ENCODE results near the gene TMEM207.

Gene TMEM207

DNA sequence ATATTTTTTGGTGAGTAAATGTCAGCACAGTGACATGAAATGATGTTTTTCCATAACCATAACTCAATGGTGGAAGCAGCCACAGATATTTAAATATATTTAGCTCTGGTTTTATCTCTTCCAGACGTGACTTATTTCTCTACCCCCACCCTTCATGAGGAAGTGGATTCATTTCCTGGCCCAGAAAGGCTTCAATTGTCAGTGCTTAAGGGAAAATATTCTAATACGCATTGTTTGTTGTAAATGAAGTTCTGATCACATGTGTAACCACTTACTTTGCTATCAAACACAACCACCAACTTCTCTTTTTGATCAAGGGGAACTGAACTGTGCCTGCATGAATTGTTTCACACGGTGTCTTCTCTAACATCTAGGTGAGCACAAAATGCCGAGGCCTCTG is 47.7 kb downstream of the TMEM207 start:
- no peak for DNase-seq (ENCODE audit: low spot score)
- TF ChIP-seq, protein P1, sequence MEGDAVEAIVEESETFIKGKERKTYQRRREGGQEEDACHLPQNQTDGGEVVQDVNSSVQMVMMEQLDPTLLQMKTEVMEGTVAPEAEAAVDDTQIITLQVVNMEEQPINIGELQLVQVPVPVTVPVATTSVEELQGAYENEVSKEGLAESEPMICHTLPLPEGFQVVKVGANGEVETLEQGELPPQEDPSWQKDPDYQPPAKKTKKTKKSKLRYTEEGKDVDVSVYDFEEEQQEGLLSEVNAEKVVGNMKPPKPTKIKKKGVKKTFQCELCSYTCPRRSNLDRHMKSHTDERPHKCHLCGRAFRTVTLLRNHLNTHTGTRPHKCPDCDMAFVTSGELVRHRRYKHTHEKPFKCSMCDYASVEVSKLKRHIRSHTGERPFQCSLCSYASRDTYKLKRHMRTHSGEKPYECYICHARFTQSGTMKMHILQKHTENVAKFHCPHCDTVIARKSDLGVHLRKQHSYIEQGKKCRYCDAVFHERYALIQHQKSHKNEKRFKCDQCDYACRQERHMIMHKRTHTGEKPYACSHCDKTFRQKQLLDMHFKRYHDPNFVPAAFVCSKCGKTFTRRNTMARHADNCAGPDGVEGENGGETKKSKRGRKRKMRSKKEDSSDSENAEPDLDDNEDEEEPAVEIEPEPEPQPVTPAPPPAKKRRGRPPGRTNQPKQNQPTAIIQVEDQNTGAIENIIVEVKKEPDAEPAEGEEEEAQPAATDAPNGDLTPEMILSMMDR (IDR thresholded peaks at IDR 0.05; ENCODE audit: borderline replicate concordance, control extremely low read depth, extremely low read depth, insufficient read depth, missing control alignments): no peak
- in situ Hi-C loops (cut with MboI; ENCODE audit: low sequenced_read_pairs, unreplicated experiment): no loop called here

DNA sequence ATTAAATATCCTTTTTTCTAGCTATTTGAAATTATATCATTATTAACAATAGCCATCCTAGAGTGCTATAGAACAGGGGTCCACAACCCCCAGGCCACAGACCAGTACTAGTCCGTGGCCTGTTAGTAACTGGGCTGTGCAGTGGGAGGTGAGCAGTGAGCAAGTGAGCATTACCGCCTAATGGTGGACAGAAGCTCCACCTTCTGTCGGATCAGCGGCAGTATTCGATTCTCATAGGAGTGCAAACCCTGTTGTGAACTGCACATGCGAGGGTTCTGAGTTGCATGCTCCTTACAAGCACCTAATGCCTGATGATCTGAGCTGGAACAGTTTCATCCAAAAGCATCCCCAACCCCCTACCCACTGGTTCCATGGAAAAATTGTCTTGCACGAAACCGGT is 50.0 kb downstream of the TMEM207 start:
- in situ Hi-C loops (cut with MboI; ENCODE audit: low sequenced_read_pairs, unreplicated experiment): no loop called here
- DNase-seq (ENCODE audit: low spot score): no peak

DNA sequence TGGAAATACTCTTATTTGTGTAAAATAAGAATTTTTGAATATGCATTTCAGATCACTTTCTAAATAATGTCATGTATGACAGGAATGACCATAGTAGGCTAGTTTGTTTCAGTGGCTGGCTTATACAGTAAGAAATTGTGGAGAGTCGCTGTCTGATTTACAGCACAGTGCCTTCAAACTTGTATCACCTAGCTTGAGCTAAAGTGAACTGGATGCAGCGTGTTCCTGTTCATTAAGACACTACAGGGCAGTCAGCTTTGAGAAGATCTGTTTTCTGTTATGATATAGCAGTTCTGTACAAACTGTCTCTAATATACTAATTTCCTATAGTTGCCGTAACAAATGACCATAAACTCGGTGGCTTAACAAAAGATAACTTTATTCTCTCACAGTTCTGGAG is 51.8 kb downstream of the TMEM207 start:
- in situ Hi-C loops (cut with MboI; ENCODE audit: low sequenced_read_pairs, unreplicated experiment): no loop called here
- TF ChIP-seq, protein P1 (IDR thresholded peaks at IDR 0.05; ENCODE audit: borderline replicate concordance, control extremely low read depth, extremely low read depth, insufficient read depth, missing control alignments): no peak
- DNase-seq (ENCODE audit: low spot score): no peak

More for the DNA sequence above, 50.0 kb downstream of the TMEM207 start:
- TF ChIP-seq, protein P1 (IDR thresholded peaks at IDR 0.05; ENCODE audit: borderline replicate concordance, control extremely low read depth, extremely low read depth, insufficient read depth, missing control alignments): no peak

DNA sequence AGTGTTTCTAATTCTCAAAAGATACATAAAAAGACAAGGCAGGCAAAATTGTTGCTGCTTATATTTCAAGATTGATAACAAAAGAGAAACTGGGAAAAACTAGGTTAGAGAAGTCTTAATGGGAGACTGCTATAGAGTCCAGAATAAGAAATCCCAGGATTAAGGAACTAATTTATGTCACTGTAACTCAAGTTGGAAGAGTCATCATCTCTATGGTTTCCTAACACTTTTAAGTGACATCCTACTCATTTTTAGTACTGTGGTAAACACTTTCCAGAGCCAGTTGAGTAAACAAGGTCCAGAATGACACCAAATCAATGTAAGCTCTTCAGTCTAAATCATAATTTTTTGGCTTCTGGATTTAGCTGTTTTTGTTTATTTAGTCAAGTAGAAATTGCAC is 53.7 kb downstream of the TMEM207 start:
- TF ChIP-seq, protein P1 (IDR thresholded peaks at IDR 0.05; ENCODE audit: borderline replicate concordance, control extremely low read depth, extremely low read depth, insufficient read depth, missing control alignments): no peak
- in situ Hi-C loops (cut with MboI; ENCODE audit: low sequenced_read_pairs, unreplicated experiment): no loop called here
- no peak for DNase-seq (ENCODE audit: low spot score)

DNA sequence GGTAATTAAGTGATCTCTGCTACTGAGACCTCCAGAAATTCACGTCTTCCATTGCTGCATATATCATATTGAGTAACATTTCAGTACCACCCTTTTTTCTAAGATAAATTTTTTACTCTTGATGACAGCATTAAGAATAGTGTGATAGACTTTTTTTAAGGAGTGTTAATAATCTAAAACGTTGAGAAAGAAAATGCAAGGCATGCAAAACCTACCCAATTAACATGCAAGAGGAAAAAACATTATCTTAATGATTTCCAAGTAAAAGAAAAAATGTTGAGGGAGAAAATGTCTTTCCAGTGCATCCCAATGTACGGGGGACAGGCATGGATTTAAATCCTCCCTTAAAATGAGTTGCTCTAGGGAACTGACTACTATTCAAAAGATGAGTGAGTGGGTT is 61.0 kb downstream of the TMEM207 start:
- in situ Hi-C loops (cut with MboI; ENCODE audit: low sequenced_read_pairs, unreplicated experiment): no loop called here
- DNase-seq (ENCODE audit: low spot score): no peak
- TF ChIP-seq, protein P1 (IDR thresholded peaks at IDR 0.05; ENCODE audit: borderline replicate concordance, control extremely low read depth, extremely low read depth, insufficient read depth, missing control alignments): no peak

DNA sequence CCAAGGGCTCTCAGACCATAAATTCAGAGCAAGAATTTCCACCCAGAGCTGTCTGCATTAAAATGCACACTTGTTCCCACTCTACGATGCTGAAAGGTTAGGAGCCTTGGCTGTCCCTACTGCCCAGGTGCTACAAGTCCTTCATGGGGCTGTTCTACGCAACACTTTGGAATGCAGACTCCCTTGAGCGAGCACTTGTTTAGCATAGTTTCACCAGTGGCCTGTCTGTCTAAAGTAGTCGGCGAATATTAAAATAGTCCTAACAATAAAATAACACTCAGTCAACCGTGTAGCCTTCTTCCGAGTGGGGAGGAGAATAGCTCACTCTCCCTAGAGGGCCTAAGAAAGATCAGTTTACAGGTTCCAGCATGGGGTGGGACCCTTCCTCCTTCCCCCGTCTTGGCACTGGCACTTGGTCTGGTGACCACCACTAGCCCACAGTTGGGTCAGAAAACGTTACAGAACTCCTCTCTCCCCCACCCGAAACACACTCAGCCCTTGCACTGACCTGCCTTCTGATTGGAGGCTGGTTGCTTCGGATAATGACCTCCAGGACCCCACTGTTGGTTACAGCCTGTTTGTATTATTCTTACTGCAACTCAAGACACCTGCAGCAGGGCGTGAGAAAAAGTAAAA is 62.0 kb downstream of the TMEM207 start, which contains the start of gene CLDN16:
Gene CLDN16 (plus strand): TSS at position 586 of the 636 bp plus-strand sequence. CDS start 167 bp downstream, outside the sequence.
- in situ Hi-C loops (cut with MboI; ENCODE audit: low sequenced_read_pairs, unreplicated experiment): no loop called here
- no peak for DNase-seq (ENCODE audit: low spot score)
- TF ChIP-seq, protein P1 (IDR thresholded peaks at IDR 0.05; ENCODE audit: borderline replicate concordance, control extremely low read depth, extremely low read depth, insufficient read depth, missing control alignments): no peak
